Suprapubic skin (tissue), 4 donors: ENCODE data around the gene ZNF43. TPM values are rescaled to one million over a fixed set of nuclear protein-coding genes. Genes with fewer than 3 reads are reported as not detected.

Source experiments
- DNase-seq, 2 donors: peaks; one replicate each; pipeline ENCODE4 v3.0.0-alpha.2; 2019; ENCODE audit warnings: low spot score in 2 of 2
- H3K27ac ChIP-seq: fragments of 200-600 bp; sonication (generic); one replicate; pipeline ENCODE4 v1.5.1; 2019
- H3K27me3 ChIP-seq: fragments of 200-600 bp; sonication (generic); one replicate; pipeline ENCODE4 v1.5.1; 2019
- H3K36me3 ChIP-seq: fragments of 200-600 bp; sonication (generic); one replicate; pipeline ENCODE4 v1.5.1; 2019
- H3K4me1 ChIP-seq: fragments of 200-600 bp; sonication (generic); one replicate; pipeline ENCODE4 v1.5.1; 2019
- H3K4me3 ChIP-seq: fragments of 200-600 bp; sonication (generic); one replicate; pipeline ENCODE4 v1.5.1; 2019; ENCODE audit warnings: mild to moderate bottlenecking
- H3K9me3 ChIP-seq: fragments of 200-600 bp; sonication (generic); one replicate; pipeline ENCODE4 v1.5.1; 2019
- CTCF ChIP-seq, 2 donors: fragments of 200-600 bp in 1 of 2; fragments of 450-650 bp in 1 of 2; sonication (generic) in 1 of 2; IDR thresholded peaks; one replicate each; pipeline ENCODE4 v1.5.1; 2016 to 2019; ENCODE audit warnings: antibody characterized with exemption in 2 of 2, mild to moderate bottlenecking in 1 of 2, moderate library complexity in 1 of 2
- EP300 ChIP-seq: sonication (generic); formaldehyde crosslinking; IDR thresholded peaks from one replicate; pipeline ENCODE4 v1.6.1; 2017; ENCODE audit warnings: antibody characterized with exemption
- POLR2A ChIP-seq, 2 donors: fragments of 450-650 bp; IDR thresholded peaks; one replicate each; pipeline ENCODE4 v1.6.1; 2017; ENCODE audit warnings: antibody characterized with exemption in 2 of 2, mild to moderate bottlenecking in 2 of 2, moderate library complexity in 2 of 2
- POLR2AphosphoS5 ChIP-seq, 3 donors: sonication (generic); formaldehyde crosslinking; IDR thresholded peaks; one replicate each; pipeline ENCODE4 v1.6.1; 2017; ENCODE audit warnings: antibody characterized with exemption in 3 of 3
- whole genome bisulfite sequencing: methylation state at CpG from one replicate; pipeline ENCODE4 v1.1.5; 2018; 5-methylcytosine and 5-hydroxymethylcytosine counted together
- total RNA-seq, 4 donors: library from RNA; depleted of rRNA; stranded (reverse); fragments of >200 nt; gene quantifications; one replicate each; pipeline ENCODE4 v1.1.0, GENCODE V29; 2016

Gene ZNF43
- total RNA-seq, 4 donors from 2014 or later = 7.7 to 21.7 (median 11.7) TPM

- no peak for DNase-seq
- WGBS = 91% methylated on average over 1 of the region's 1 CpG
- H3K4me1 ChIP-seq = peaks cover under 1% of the 10 kb centered on the region
- no peak overlapping the region for H3K27ac ChIP-seq
- no peaks in the 10 kb centered on the region for H3K9me3 ChIP-seq
- H3K4me3 ChIP-seq = no peak overlapping the region
- no peak for TF ChIP-seq EP300
- no peak for TF ChIP-seq POLR2A (IDR thresholded peaks at IDR 0.05)
- no peaks in the 10 kb centered on the region for H3K27me3 ChIP-seq
- H3K36me3 ChIP-seq = peaks cover 54% of the 10 kb centered on the region
These were observed 5.6 kb upstream of the ZNF43 start for GRCh38 chr19:21841488-21842097.

- Histone ChIP-seq H3K4me1 (peaks cover 5% of the 10 kb centered on the region), H3K36me3 (peaks cover 54% of the 10 kb centered on the region), H3K27ac (no peak overlapping the region), H3K27me3 (no peaks in the 10 kb centered on the region), H3K4me3 (no peak overlapping the region), H3K9me3 (no peaks in the 10 kb centered on the region)
- DNase-seq = no peak
- WGBS = 92% methylated on average over 5 of the region's 5 CpGs
- TF ChIP-seq EP300 (no peak), POLR2AphosphoS5 (IDR thresholded peaks at IDR 0.05) (no peak), POLR2A (IDR thresholded peaks at IDR 0.05) (no peak), CTCF (IDR thresholded peaks at IDR 0.05) (no peak)
These were observed 5.1 kb upstream of the ZNF43 start for GRCh38 chr19:21841081-21841480.

GRCh38 chr19:21839976-21840375 lies 4.0 kb upstream of the ZNF43 start:
- Histone ChIP-seq H3K27me3 (no peaks in the 10 kb centered on the region), H3K27ac (no peak overlapping the region), H3K4me1 (peaks cover 5% of the 10 kb centered on the region), H3K36me3 (peaks cover 50% of the 10 kb centered on the region), H3K9me3 (no peaks in the 10 kb centered on the region), H3K4me3 (no peak overlapping the region)
- WGBS = 80% methylated on average over 1 of the region's 1 CpG
- DNase-seq = no peak
- no peak for TF ChIP-seq EP300
- no peak for TF ChIP-seq CTCF (IDR thresholded peaks at IDR 0.05)
- no peak for TF ChIP-seq POLR2A (IDR thresholded peaks at IDR 0.05)
- no peak for TF ChIP-seq POLR2AphosphoS5 (IDR thresholded peaks at IDR 0.05)

DNA sequence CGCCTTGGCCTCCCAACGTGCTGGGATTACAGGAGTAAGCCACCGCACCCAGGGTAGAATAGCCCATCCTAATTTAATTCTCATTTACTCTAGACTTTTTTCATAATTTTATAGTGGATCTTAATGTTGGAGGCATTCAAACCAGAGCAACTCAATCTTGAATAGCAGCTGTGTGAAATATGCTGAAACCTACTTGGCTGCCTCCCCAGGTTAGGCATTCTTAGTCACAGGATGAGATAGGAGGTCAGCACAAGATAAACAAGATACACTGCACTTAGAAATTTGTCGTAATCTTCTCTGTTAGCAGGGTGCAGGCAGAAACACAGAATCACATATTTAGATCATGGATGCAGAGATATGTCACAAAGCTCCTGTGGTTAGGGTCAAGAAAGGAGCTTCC lies 2.7 kb upstream of the ZNF43 start:
- WGBS = 93% methylated on average over 4 of the region's 4 CpGs
- Histone ChIP-seq H3K9me3 (no peaks in the 10 kb centered on the region), H3K4me1 (peaks cover 11% of the 10 kb centered on the region), H3K27ac (no peak overlapping the region), H3K27me3 (no peaks in the 10 kb centered on the region), H3K36me3 (peaks cover 40% of the 10 kb centered on the region), H3K4me3 (no peak overlapping the region)
- TF ChIP-seq POLR2A (IDR thresholded peaks at IDR 0.05) (no peak), CTCF (IDR thresholded peaks at IDR 0.05) (no peak), POLR2AphosphoS5 (IDR thresholded peaks at IDR 0.05) (no peak), EP300 (no peak)
- no peak for DNase-seq

DNA sequence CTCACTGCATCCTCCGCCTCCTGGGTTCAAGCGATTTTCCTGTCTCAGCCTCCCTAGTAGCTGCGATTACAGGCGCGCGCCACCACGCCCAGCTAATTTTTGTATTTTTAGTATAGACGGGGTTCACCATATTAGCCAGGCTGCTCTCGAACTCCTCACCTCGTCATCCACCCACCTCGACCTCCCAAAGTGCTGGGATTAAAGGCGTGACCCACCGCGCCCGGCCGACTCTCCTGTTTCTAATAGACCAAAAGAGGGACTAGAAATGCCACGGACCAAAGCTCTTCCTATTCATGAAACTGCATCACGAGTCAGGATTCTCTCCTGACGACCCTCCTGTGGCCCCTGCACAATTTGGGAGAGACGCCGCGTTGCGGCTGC lies 563 bp downstream of the ZNF43 start:
- peaks cover 11% of the 10 kb centered on the region for H3K4me1 ChIP-seq
- peaks cover 5% of the 10 kb centered on the region for H3K9me3 ChIP-seq
- TF ChIP-seq POLR2A (IDR thresholded peaks at IDR 0.05) (no peak), POLR2AphosphoS5 (IDR thresholded peaks at IDR 0.05) (no peak), EP300 (no peak), CTCF (IDR thresholded peaks at IDR 0.05) (no peak)
- peak overlapping the region; percentile 88 for H3K27ac ChIP-seq
- no peaks in the 10 kb centered on the region for H3K27me3 ChIP-seq
- 12% methylated on average over 18 of the region's 23 CpGs for WGBS
- H3K4me3 ChIP-seq = peak overlapping the region; percentile 65
- peaks cover 8% of the 10 kb centered on the region for H3K36me3 ChIP-seq
- no peak for DNase-seq

- TF ChIP-seq POLR2AphosphoS5 (IDR thresholded peaks at IDR 0.05) (no peak), CTCF (IDR thresholded peaks at IDR 0.05) (no peak), EP300 (no peak), POLR2A (IDR thresholded peaks at IDR 0.05) (no peak)
- 98% methylated on average over 10 of the region's 10 CpGs for WGBS
- no peak overlapping the region for H3K27ac ChIP-seq
- peaks cover 6% of the 10 kb centered on the region for H3K36me3 ChIP-seq
- H3K27me3 ChIP-seq = no peaks in the 10 kb centered on the region
- H3K4me1 ChIP-seq = peaks cover 11% of the 10 kb centered on the region
- H3K9me3 ChIP-seq = peaks cover 5% of the 10 kb centered on the region
- DNase-seq = no peak
- no peak overlapping the region for H3K4me3 ChIP-seq
These were observed 2.2 kb downstream of the ZNF43 start for GRCh38 chr19:21833733-21834132.
